Stimulated activated CD4-positive, alpha-beta T cell treated with anti-CD3 and anti-CD28 coated beads, Interleukin-4, amount 100 ng/mL, for 1 hour (primary cell): ENCODE data around the gene SNX24.
"Not testable (repeated sequence)": the region's sequence is repeated elsewhere in the genome, so short reads cannot be mapped to it uniquely, and the experiment has no call there.

Experiments
- DNase-seq: peaks from one replicate; pipeline ENCODE4 v3.0.0-alpha.2; 2020

Gene SNX24

DNA sequence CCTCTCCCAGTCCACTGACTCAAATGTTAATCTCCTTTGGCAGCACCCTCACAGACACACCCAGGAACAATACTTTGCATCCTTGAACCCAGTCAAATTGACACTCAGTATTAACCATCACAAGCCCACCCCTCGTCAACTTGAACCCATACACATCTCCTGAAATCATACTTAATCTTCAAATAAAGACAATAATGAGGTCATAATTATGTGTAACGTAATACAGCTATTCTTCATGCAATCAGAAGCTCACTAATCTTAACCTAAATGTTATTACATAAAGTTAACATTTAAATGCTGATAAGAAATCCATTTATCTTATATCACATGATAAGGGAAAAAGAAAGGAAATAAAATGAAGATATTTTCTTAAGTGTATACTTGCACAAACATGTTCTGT lies 125.9 kb downstream of the SNX24 start:
- DNase-seq = no peak

DNA sequence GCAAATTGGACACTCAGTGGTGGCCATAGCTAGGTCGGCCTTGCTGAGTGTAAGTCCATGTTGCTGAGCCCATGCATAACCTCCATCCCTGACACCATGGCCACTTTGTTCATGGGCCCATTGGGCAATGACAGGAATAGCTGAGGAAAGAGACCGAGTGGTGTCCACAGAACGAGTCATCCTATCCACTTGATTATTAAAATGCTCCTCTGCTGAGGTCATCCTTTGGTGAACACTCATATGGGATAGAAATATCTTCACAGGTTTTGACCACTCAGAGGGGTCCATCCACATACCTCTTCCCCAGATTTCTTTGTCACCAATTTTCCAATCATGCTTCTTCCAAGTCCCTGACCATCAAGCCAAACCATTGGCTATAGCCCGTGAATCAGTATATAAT lies 127.5 kb downstream of the SNX24 start:
- DNase-seq = no peak

DNA sequence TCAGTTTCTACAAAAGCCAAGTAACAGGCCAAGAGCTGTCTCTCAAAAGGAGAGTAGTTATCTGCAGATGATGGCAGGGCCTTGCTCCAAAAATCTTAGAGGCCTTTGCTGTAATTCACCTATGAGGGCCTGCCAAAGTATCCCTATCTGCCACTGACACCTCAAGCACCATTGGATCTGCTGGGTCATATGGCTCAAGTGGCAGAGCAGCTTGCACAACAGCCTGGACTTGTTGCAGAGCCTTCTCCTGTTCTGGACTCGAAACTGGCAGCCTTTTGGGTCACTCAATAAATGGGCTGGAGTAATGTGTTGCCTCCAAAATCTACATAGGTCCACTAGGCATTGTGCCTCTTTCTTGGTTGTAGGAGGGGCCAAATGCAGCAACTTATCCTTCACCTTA lies 128.3 kb downstream of the SNX24 start:
- DNase-seq = not testable (repeated sequence)

DNA sequence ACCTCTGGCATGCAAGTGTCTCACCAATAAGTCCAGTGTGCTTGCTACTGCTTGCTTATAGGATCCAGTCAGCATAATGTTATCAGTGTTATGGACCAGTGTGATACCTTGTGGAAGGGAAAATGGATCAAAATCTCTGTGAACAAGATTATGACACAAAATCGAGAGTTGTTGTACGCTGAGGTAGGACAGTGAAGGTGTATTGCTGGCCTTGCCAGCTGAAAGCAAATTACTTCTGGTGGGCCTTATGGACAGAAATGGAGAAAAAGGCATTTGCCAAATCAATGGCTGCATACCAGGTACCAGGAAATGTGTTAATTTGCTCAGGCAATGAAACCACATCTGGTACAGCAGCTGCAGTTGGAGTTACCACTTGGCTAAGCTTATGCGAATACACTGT lies 128.8 kb downstream of the SNX24 start:
- not testable (repeated sequence) for DNase-seq

DNA sequence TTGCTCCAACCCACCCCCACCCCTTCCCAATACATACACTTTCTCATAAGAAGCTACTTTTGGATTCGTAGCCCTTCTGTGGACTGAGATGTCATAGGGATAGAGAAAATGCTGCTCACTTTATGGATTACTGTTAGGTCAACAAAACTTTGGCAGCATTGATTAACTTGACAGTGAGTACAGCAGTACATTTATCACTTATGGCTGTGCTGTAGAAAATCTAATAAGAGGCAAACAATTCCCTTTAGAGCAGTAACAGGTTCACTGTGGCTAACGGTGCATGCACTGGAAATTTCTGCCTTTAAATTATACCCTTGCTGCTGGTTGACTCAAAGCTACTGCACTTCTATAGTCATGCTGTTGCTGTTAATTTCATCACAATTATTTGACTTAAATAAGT lies 131.9 kb downstream of the SNX24 start:
- DNase-seq = no peak

DNA sequence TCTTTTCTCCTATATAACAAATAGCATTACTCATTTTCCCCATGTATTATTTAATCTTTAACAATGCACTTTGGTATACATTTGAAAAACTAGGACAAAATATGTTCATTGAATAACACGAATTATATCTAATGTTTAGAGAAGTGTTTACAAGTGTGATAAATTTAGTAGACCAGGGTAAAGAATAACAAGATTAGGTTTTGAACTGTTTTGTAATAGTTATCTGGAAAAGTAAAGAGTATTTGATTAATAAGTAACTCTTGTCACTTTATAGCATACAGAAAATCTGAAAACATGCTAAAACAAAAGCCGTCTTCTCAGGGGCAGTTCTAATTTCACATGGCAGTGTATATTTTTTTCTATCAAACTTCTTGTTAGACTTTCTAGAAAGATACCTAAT lies 132.7 kb downstream of the SNX24 start:
- no peak for DNase-seq

DNA sequence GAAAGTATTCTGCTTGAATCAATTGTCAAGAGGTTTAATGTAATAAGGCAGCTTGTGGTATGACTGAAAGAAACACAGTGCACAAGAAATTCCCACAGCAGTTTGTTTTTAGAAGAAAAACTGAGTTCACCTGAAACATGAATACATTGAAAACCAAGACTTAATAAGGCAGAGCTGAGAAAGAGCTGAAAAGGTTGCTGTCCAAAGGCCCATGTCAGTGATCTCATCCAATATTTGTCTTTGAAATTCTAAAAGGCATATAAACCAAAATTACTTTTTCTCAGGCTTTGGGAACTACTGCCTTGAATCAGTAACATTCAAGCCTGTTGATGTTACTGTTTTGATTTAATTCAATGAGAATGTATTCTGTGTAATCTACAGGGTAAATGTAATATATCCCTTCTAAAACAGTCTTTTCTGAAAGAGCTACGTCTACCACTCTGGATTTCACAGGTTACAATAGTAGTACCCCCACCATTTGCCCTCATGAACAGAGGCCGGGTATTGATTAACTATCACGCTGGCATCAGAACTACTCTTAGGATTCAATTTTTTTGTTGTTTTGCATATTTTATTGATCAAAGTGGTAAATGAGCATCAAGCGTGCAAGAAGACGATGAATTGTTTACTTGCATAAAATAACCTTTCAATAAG lies 133.4 kb downstream of the SNX24 start:
- DNase-seq = no peak

DNA sequence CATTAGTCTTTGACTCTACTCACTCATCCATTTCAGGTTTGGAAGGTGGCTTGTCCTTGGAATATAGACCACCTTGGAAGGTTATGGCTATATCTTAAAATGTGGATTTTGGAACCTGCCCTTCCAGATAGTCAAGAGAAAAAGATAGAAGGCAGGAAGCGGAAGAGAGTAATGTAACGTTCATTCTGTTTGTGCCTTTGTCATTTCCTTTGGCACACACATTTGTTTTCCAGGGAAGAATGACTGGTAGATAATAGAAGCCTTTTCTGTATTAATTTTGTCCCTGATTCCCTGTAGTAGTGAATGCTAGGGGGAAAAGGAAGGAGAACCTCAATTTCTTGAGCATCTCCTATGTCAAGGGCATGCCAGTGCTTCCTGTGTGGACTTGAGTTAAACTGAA lies 136.4 kb downstream of the SNX24 start:
- no peak for DNase-seq

DNA sequence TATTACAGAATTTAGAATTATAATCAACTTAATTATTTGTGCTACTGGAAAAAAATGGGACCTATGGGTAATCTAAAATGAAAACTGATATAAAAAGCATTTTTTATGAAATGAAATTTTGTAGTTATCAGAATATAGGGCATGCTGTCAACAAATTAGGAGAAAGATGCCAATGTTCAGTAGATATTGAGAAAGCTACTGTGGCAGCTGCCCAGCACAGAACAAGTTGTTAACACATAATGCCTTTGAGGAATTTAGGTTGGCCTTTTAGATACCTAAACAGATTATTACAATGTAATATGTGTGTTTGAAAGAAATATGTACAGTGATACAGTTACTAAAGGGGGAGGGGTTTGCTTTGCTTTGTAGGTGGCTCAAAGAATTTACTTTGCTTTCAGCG lies 137.0 kb downstream of the SNX24 start:
- no peak for DNase-seq

DNA sequence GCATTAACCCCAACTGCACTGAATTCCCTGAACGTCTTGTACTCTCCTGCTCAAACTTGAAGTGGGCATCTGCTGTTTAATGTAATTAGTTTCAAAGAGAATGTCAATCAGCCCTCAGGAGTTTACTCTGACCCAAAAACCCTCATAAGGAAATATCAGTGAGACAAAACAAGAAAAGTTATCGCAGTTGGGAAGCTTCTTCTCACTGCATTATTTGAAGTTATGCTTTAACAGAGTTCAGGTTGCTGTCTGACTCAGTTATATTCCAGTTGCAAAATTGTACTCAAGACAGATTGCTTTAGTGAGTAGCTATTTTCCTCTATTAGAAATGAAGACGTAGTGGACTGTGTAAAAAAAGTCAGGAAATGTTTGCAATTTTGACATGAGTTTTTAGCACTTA lies 139.0 kb downstream of the SNX24 start:
- no peak for DNase-seq

DNA sequence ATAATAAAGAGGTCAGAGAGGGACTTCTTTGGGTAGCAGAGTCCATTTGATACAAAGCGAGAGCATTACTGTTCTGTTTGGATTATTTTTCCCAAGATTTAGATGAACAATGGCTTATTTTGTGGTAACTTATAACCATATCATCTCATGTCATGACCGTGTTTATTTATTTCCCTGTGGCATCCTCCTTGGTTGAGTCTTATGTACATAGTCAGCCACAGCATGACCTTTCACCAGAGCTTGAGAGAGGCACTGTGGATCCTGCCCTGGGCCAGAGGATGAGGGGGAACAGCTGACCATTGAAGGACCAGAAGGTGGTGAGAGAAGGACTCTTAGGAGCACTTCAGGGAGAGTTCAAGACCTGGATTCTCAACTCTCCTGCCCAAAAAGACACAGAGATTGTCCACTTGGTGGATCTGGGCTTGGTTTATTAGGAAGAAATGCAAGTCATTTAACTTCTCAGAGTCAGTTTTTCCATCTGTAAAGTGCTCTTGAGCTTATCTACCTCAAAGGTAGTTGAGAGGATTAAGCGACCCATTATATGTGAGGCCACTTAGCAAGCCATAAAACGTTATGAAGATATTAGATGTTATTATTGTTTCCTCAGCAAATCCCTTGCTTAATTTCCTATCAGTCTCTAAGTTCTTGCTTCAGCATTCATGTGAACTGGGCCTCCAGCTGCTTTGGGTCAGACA lies 139.7 kb downstream of the SNX24 start:
- no peak for DNase-seq

DNA sequence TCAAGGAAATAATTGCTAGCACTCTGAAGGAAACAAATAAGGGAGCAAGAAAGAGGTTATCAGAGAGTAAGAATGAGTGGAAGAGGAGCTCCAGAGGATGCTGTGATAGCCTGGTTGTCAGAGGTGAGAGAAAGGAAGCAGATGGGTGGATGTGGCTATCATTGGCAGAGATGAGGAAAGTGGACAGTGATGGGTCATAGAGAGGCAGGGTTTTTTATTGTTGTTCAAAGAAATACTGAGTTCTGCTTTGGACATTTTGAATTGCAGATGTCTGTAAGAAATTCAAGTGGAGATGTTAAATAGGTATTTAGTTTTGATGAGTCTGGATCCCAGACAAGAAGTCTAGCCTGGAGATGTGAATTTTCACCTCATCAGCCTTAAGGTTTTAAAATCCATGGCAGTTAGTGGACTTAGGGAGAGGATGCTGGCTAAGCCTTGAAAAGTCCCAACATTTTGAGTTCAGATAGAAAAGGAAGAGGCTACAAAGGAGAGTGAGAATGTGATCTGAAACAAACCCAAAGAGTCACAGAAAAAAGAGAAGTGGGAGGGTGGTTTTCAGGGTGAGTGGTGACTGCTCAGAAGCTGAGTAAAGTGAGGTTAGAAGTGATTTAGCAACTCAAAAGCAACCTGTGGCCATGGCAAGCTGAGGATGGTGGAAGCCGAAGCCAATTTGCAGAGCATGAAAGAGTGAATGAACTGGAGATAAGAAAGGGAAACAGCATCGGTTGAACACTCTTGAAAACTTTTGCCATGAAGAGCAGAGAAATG lies 140.7 kb downstream of the SNX24 start:
- no peak for DNase-seq

DNA sequence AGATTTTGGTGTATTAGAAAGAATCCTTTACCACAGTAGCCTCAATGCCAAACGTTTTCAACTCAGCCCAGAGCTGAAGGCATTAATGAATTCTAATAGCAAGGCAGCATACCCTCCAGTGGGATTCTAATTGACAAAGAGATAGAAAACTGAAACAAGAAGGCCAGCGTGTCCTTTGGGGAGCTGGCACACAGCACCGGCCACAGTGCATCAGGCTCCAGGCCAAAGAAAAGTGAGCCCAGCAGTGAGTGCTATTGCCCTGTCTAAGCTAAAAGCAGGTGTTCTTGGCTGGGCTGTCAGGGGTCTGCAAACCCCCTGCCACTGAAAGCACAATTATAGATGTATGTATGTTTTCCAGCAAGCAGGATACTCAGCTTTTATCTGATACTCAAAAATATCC lies 150.7 kb downstream of the SNX24 start:
- DNase-seq = no peak

DNA sequence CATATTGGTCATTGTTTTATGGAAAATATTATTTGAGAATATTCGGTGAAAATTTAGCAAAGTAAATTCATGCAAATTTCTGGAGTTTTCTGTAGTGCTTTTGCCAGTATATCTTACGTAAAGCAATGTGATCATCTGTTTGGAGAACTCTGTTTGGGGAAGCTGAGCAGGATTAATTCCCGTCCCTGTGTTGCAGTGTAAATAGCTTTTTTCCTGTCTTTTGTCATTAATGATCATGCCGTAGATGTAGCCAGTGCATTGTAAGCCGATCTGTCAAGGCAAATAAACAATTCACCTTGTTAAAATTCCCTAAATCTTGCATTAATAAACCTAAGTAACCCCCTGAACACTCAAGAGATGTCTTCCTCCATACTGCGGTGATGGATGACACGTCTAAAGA lies 151.9 kb downstream of the SNX24 start:
- no peak for DNase-seq

DNA sequence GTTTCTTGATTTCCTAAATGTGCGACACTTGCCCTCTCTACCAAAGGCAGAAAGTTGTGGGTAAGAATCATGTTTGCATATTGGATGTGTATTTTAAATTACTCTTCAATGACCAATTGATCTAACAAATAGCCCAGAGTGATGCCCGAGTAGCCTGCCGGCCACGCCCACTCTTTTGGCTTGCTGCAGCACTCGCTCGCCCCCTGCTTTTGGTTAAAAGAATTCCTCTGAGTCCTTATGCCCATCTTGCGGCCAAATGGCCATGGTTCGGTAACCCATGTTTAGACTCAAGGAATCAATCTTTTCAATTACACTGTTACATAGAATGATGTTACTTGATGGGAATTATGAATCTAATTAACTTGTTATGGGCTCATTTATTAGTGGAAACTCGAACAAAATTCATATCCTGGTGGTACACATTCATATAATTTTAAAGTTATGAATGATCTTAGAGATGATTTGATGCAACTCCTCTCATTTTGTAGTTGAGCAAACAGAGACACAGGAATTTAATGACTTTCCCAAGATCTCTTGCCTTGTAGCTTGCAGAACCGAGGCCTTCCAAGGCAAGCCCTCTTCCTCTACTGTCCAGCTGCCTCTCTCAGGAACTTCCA lies 154.6 kb downstream of the SNX24 start:
- no peak for DNase-seq

DNA sequence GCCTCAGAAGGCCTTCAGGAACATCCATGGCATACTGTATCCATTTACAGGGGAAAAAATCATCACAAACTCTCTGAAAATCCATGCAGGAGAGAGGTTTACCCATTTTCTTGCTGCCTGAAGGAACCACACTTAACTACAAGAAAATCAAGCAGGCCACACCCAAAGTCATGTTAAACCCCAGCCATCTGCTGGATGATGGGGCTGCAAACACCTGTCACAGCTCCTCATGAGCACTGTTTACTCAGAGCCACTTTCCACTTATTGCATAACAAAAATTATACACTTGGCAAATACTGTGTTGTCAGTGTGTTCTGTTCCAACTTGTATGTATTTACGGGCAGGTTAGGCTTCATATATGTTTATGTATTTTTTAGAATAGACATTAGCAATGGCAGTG lies 155.3 kb downstream of the SNX24 start:
- no peak for DNase-seq

DNA sequence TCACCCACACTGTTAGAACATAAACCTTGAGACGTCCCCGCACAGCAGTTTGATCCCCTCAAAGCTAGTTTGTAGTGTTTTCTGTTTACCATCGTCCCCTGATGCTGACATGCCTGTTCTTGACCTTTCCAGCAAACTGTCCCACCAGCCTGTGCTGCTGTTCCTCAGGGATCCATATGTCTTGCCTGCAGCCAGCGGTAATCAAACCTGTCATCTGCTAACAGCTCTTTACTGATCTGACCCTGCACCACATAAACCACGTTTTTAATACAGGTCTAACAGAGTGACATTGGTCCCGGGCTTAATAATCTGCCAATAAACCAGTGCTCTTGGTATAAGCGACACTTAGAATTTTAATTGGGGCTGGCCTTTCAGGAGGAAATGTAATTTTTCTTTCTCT lies 156.4 kb downstream of the SNX24 start:
- no peak for DNase-seq

DNA sequence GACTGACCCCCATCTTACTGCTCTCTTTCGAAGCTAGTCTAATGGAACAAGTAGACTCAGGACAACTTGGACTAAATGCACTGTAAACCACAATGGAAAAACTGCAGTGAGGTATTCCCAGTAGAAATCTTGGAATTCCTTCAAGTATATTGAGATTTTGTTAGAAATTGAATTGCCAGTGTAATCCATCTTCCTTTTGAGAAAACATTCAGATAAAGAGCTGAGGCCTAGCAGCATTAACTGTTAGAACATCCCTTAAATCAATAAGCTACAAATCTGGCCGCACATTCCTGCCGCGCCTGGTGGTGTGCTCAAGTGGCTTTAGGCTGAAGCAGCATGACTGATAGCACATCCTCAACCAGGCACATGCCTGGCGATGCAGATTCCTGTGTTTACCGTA lies 161.8 kb downstream of the SNX24 start:
- no peak for DNase-seq

DNA sequence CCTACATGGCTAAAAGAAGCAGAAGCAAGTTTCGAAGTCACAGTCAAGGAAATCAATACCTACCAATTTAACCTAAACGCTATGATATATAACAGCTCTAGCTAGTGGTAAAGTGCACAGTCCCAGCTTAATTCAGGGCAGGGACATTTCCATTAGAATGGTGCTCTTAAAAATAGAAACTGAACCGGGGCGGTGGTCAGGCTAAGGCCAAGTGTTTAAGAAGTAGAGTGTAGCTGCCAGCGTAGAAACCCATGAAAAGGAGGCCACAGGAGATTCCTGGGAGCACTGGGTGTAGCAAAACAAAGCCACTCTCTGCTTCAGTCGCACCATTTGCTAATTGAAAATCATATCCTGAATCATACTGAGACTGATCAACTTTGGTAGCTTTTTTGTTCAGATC lies 162.3 kb downstream of the SNX24 start:
- DNase-seq = no peak

DNA sequence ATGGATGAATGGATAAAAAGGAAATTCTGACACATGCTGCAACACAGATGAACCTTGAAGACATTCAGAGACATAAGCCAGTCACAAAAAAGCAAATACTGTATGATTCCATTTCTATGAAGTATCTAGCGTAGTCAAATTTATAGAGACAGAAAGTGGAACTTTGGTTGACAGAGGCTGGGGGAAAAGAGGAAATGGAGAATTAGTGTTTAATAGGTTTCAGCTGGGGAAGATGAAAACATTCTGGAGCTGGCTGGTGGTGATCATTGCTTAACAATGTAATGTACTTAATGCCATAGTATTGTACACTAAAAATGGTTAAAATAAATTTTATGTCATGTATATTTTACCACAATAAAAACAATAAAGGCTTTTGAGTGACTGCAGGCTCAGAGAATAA lies 166.9 kb downstream of the SNX24 start:
- no peak for DNase-seq

DNA sequence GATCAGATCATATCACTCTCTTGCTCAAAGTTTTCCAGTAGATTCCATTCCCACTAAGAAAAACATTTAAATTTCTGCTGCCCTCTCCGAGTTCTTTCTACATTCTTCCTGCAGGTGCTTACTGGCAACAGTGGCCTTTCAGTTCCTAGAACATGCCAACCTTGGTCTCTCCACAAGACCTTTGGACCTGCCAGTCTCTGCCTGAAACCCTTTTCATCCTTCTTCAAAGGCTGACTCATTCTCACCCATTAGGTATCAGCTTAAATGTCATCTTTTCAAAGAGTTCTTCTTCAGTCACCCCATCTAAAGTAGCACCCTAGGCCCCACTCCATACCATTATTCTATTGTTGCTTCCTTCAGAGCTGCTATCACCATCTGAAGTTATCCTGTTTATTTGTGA lies 169.3 kb downstream of the SNX24 start:
- no peak for DNase-seq

DNA sequence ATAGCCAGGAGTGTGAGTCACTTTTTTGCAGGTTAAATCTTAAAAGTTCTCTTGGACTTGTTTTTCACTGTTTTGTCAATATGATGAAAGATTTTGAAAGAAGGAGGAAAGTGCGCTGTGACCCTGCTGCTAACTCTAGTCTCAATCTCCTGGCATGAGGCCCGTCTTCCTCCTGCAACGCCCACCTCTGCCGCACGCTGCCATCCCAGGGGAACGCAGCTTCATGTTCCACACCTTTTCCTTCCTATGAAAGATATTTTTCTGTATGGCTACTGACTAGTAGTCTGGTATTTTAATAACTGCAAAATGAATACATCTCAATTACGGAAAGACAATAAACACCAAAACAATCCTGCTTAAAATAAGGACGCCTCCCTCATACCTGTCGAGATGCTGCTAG lies 182.8 kb downstream of the SNX24 start:
- no peak for DNase-seq

DNA sequence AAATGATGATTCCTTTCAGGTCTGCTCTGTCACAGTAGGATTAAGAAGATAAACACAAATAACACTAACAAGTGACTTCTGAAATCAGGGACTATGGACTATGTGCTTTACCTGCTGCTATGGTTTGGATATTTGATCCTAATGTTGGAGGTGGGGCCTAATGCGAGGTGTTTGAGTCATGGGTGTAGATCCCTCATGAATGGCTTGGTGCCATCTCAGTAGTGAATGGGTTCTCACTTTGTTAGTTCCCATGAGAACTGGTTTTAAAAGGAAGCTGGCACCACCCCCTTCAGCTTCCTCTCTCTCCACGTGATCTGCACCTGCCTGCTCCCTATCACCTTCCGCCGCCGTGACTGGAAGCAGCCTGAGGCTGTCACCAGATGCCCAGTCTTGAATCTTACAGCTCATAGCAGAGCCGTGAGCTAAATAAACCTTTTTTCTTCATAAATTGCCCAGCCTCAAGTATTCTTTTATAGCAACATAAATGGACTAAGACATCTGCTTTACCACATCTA lies 187.8 kb downstream of the SNX24 start:
- no peak for DNase-seq
